Ovary (tissue), 3 donors: ENCODE results near the gene AIFM3.

Experiments
- POLR2A ChIP-seq: fragments of 450-650 bp; IDR thresholded peaks from one replicate; pipeline ENCODE4 v1.6.1; 2017; ENCODE audit warnings: antibody characterized with exemption, mild to moderate bottlenecking, moderate library complexity
- TF ChIP-seq, protein P1 (sequence below), 3 donors: fragments of 450-650 bp in 2 of 3; fragments of 200-600 bp in 1 of 3; IDR thresholded peaks; one replicate each; pipeline versions ENCODE4 v1.5.1 to v1.8.0; 2016 to 2022; ENCODE audit warnings: antibody characterized with exemption in 3 of 3, mild to moderate bottlenecking in 1 of 3
- donor health status: DM: no; HTN: no; CAD: no.

DNA sequence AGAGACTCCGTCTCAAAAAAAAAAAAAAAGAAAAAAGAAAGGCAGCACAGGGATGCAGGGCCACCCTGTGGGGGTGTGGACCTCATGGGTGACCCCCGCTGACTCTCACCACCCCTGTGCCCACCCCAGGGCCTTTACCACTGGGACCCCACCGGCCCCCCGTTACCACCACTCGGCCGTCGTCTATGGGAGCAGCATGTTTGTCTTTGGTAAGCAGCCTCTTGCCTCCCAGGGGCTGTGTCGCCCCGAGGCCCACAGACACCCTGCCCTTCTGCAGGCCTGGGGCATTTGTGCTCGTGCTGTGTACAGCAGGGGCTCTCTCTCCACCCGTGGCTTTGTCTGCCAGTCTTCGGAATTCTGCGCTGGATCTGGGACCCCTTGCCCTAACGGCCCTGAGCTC, 20.3 kb downstream of the AIFM3 start:
- TF ChIP-seq, protein P1, sequence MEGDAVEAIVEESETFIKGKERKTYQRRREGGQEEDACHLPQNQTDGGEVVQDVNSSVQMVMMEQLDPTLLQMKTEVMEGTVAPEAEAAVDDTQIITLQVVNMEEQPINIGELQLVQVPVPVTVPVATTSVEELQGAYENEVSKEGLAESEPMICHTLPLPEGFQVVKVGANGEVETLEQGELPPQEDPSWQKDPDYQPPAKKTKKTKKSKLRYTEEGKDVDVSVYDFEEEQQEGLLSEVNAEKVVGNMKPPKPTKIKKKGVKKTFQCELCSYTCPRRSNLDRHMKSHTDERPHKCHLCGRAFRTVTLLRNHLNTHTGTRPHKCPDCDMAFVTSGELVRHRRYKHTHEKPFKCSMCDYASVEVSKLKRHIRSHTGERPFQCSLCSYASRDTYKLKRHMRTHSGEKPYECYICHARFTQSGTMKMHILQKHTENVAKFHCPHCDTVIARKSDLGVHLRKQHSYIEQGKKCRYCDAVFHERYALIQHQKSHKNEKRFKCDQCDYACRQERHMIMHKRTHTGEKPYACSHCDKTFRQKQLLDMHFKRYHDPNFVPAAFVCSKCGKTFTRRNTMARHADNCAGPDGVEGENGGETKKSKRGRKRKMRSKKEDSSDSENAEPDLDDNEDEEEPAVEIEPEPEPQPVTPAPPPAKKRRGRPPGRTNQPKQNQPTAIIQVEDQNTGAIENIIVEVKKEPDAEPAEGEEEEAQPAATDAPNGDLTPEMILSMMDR (IDR thresholded peaks at IDR 0.05), result no peak
- TF ChIP-seq POLR2A, result no peak
